ENCODE data around the gene SRPK3. TPM values are rescaled to one million over a fixed set of nuclear protein-coding genes. Genes with fewer than 3 reads are reported as not detected.
A peak's percentile ranks its signal among the peaks of the same experiment; 100 is the strongest.

SRPK3 gene, protein sequence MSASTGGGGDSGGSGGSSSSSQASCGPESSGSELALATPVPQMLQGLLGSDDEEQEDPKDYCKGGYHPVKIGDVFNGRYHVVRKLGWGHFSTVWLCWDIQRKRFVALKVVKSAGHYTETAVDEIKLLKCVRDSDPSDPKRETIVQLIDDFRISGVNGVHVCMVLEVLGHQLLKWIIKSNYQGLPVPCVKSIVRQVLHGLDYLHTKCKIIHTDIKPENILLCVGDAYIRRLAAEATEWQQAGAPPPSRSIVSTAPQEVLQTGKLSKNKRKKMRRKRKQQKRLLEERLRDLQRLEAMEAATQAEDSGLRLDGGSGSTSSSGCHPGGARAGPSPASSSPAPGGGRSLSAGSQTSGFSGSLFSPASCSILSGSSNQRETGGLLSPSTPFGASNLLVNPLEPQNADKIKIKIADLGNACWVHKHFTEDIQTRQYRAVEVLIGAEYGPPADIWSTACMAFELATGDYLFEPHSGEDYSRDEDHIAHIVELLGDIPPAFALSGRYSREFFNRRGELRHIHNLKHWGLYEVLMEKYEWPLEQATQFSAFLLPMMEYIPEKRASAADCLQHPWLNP
- 0.18 TPM for total RNA-seq (ENCODE audit: unreplicated experiment)
- long read RNA-seq: 0 reads

- TF ChIP-seq, protein P1, sequence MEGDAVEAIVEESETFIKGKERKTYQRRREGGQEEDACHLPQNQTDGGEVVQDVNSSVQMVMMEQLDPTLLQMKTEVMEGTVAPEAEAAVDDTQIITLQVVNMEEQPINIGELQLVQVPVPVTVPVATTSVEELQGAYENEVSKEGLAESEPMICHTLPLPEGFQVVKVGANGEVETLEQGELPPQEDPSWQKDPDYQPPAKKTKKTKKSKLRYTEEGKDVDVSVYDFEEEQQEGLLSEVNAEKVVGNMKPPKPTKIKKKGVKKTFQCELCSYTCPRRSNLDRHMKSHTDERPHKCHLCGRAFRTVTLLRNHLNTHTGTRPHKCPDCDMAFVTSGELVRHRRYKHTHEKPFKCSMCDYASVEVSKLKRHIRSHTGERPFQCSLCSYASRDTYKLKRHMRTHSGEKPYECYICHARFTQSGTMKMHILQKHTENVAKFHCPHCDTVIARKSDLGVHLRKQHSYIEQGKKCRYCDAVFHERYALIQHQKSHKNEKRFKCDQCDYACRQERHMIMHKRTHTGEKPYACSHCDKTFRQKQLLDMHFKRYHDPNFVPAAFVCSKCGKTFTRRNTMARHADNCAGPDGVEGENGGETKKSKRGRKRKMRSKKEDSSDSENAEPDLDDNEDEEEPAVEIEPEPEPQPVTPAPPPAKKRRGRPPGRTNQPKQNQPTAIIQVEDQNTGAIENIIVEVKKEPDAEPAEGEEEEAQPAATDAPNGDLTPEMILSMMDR (IDR thresholded peaks at IDR 0.05; ENCODE audit: unreplicated experiment): no peak
- DNase-seq (ENCODE audit: low spot score): no peak
- Mint-ChIP-seq H3K4me3 (ENCODE audit: unreplicated experiment) (no peak within 1 kb of the TSS), H3K27ac (ENCODE audit: unreplicated experiment) (no peak within 1 kb of the TSS), H3K27me3 (ENCODE audit: unreplicated experiment) (no peaks in the 10 kb centered on the region), H3K9me3 (ENCODE audit: unreplicated experiment) (no peaks in the 10 kb centered on the region), H3K36me3 (ENCODE audit: low read depth, unreplicated experiment) (no peaks in the 10 kb centered on the region), H3K4me1 (ENCODE audit: unreplicated experiment) (no peaks in the 10 kb centered on the region)
Measured at GRCh38 chrX:153780678-153781427, at the start of gene SRPK3. SRPK3 (plus strand) TSS chrX:153781041; CDS start chrX:153781087, 46 bp downstream.

GRCh38 chrX:153731117-153731844 lies 49.6 kb upstream of the SRPK3 start:
- Mint-ChIP-seq H3K4me3 (ENCODE audit: unreplicated experiment) (peak overlapping the region; percentile 32), H3K9me3 (ENCODE audit: unreplicated experiment) (no peaks in the 10 kb centered on the region)

GRCh38 chrX:153731845-153732215 lies 49.0 kb upstream of the SRPK3 start:
- H3K36me3 Mint-ChIP-seq (ENCODE audit: low read depth, unreplicated experiment): peaks cover 27% of the 10 kb centered on the region

More at GRCh38 chrX:153731117-153731844, 49.6 kb upstream of the SRPK3 start:
- no peak for DNase-seq (ENCODE audit: low spot score)
- no peak overlapping the region for H3K27ac Mint-ChIP-seq (ENCODE audit: unreplicated experiment)
- H3K27me3 Mint-ChIP-seq (ENCODE audit: unreplicated experiment): peaks cover 4% of the 10 kb centered on the region
- peaks cover 24% of the 10 kb centered on the region for H3K36me3 Mint-ChIP-seq (ENCODE audit: low read depth, unreplicated experiment)
- TF ChIP-seq, protein P1 (IDR thresholded peaks at IDR 0.05; ENCODE audit: unreplicated experiment): no peak
- peaks cover 16% of the 10 kb centered on the region for H3K4me1 Mint-ChIP-seq (ENCODE audit: unreplicated experiment)

DNA sequence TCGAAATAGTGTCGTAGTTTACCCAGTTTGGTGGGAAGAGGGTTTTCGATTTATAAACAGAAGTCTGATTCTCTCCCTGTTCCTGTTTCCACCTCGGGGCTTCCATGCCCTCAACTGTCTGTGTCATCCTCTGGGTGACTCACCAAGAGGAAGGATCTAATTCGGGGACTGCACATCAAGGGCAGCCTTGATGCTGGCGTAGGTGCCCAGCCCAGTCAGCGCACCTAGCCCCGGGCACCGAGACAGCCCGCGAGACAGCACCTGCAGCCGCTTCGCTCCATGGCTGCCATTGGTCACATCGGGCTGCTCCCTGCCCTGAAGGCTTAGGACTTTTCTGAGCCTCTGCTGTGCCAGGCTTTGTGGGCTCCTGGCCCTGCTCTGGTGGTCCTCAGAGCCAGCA lies 48.4 kb upstream of the SRPK3 start:
- TF ChIP-seq, protein P1 (IDR thresholded peaks at IDR 0.05; ENCODE audit: unreplicated experiment): no peak
- H3K4me1 Mint-ChIP-seq (ENCODE audit: unreplicated experiment): peaks cover 13% of the 10 kb centered on the region

More at GRCh38 chrX:153731845-153732215, 49.0 kb upstream of the SRPK3 start:
- H3K27ac Mint-ChIP-seq (ENCODE audit: unreplicated experiment): no peak overlapping the region
- H3K9me3 Mint-ChIP-seq (ENCODE audit: unreplicated experiment): no peaks in the 10 kb centered on the region
- H3K4me3 Mint-ChIP-seq (ENCODE audit: unreplicated experiment): no peak overlapping the region
- DNase-seq (ENCODE audit: low spot score): no peak
- H3K4me1 Mint-ChIP-seq (ENCODE audit: unreplicated experiment): peaks cover 16% of the 10 kb centered on the region
- H3K27me3 Mint-ChIP-seq (ENCODE audit: unreplicated experiment): peaks cover 4% of the 10 kb centered on the region
- TF ChIP-seq, protein P1 (IDR thresholded peaks at IDR 0.05; ENCODE audit: unreplicated experiment): no peak

More for the DNA sequence above, 48.4 kb upstream of the SRPK3 start:
- Mint-ChIP-seq H3K27ac (ENCODE audit: unreplicated experiment) (no peak overlapping the region), H3K9me3 (ENCODE audit: unreplicated experiment) (no peaks in the 10 kb centered on the region), H3K27me3 (ENCODE audit: unreplicated experiment) (peaks cover 4% of the 10 kb centered on the region), H3K36me3 (ENCODE audit: low read depth, unreplicated experiment) (peaks cover 27% of the 10 kb centered on the region), H3K4me3 (ENCODE audit: unreplicated experiment) (no peak overlapping the region)
- DNase-seq (ENCODE audit: low spot score): no peak

Data from endothelial cell (in vitro differentiated cells).